GM12892 (cell line): ENCODE measurements around the gene P3H2.
"Not testable (repeated sequence)": the region's sequence is repeated elsewhere in the genome, so short reads cannot be mapped to it uniquely, and the experiment has no call there.

Experiments used
- DNase-seq: peaks from one replicate; pipeline ENCODE4 v3.0.0; 2011; ENCODE audit not compliant: insufficient read length
- FAIRE-seq: peaks from 2 replicates; lab custom pipeline; 2011; peaks lifted over from hg19 to GRCh38; lab: Jason Lieb, UNC
- POLR2A ChIP-seq: IDR thresholded peaks from 2 replicates; pipeline ENCODE4 v1.6.1; 2011; ENCODE audit warnings: low read depth, low read length, control low read depth
- POLR2AphosphoS5 ChIP-seq: IDR thresholded peaks from 2 replicates; pipeline ENCODE4 v1.6.1; 2011; ENCODE audit warnings: low read depth, low read length, control low read depth
- TAF1 ChIP-seq: IDR thresholded peaks from 2 replicates; pipeline ENCODE4 v1.6.1; 2011; ENCODE audit warnings: low read depth, mild to moderate bottlenecking, control low read depth, low read length, borderline replicate concordance

P3H2 gene

DNA sequence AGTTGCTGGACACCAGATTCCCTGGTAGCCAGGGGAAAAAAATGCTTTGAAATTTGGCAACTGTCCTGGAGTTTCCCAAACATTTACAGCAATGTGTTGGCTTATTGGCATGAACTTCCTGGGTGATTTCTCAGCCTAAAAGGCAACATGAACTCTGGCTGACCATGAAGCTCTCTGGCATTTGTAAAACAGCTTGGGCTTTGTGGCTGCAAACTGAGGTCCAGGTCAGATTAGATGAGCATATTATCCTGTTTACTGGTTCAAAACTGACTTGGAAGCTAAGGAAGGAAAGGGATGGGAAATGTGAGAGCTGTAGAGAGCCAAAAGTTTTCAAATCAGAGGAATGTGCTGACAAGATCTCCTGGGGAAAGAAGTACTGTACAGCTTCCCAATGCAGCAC lies 139.0 kb downstream of the P3H2 start:
- DNase-seq (no peak), FAIRE-seq (no peak)
- TF ChIP-seq TAF1, result no peak
- TF ChIP-seq POLR2A, result no peak
- TF ChIP-seq POLR2AphosphoS5, result no peak

DNA sequence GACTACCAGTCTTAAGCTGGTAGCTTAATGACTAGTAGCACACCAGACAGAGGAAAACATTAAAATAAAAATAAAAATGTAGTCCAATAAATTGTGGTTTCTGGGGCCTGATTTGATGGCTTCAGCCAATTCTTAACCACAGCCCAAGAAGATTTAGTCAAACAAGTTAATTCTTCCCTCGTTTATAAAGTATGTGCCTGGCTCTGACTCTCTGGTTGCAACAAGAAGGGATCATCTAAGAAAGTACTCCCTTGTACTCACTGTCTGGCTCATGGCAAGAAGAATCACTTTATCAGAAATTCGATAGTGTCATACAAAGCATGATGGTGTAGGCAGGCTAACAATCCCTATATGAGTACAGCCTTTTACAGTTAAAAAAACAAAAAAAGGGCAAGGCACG lies 141.9 kb downstream of the P3H2 start:
- TF ChIP-seq TAF1 (no peak), POLR2A (no peak), POLR2AphosphoS5 (no peak)
- DNase-seq (no peak), FAIRE-seq (no peak)

DNA sequence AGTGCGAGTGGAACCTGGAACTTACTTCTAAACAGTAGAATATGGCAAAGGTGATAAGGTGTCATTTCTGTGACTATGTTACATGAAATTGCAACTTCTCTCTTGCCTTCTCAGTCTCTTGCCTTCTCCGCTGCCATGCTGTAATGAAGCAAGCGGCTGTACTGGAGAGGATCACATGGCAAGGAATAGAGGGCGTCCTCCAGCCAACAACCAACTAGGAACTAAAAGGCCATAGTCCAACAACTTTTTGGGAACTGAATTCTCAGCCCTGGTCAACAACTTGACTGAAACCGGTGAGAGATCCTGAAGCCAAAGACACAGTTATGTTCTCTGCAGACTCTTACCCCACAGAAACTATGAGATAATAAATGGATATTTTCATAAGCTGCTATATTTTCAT lies 143.5 kb downstream of the P3H2 start:
- no peak for FAIRE-seq
- no peak for DNase-seq
- TF ChIP-seq POLR2A (no peak), POLR2AphosphoS5 (no peak), TAF1 (no peak)

DNA sequence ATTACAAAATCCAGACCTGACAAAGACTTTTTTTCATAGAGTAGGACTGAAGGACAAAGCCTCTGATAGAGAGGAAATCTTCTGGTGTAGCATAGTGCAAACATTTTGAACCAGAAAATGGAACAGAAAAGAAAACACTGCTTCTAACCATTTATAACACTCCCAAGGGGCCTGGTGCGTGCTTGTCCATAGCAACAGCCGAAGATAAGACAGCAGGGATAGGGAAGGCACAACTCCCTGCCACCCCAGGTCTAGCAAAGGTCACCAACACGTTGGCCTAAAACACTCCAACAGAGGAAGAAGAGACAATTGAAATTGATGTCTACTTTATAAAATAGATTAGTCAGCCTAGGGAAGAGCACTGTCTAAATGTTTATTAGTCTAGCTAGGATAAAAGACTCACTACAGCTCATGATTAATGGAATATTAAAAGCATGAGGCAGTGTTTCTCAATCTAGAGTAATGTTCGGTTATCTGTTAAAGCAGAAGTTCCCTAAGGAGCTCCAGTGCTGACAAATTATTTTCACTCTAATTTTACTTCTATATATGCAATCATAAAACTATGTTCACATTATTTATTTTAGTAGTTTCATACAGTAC lies 145.2 kb downstream of the P3H2 start:
- TF ChIP-seq TAF1 (no peak), POLR2AphosphoS5 (no peak), POLR2A (no peak)
- no peak for DNase-seq
- FAIRE-seq, result no peak

DNA sequence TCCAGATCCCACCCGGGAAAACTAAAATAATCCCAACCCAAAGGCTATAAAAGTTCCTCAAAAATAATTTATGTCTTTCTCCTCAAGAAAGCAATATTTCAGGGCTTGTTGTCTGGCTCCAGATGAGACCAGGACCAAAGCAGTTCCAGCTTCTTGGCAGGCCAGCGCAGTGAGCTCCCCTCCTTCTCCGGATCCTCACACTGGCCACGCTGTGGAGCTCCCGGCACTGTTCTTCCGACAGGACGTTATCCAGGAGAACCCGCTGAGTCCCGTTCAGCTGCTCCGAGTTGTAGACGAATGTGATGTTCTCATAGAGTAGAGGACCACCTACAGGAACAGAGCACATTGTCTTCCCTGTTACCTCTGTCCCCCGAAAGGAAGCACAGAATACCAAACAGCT lies 146.3 kb downstream of the P3H2 start:
- TF ChIP-seq TAF1, result no peak
- TF ChIP-seq POLR2A, result no peak
- no peak for TF ChIP-seq POLR2AphosphoS5
- no peak for FAIRE-seq
- DNase-seq, result no peak

DNA sequence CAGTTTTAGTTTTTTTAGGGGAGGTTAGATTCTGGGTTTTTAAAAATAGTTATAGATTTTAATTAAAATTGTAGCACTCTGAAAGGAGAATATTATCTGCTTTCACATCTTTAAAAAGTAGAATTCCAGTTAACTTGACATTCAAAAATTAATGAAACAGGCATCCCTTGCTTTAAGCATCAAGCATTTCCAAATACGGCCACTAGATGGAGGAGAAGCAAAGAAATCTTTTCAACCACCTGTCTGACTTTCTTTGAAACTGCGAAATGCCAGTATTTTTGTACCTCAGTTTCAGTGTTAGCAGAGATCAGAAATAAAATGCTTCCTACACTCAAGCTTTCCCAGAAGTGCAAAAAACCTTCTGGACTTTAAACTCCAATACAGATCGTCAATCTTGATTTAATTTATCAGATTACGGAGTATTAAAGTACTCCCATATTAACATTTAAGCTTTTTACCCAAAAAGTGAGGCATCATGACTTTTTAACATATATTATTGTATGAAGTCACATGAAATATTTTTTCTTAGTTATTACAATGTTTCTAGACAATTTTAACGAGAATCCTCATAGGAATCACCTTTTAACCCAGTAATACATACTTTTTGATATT lies 153.3 kb downstream of the P3H2 start:
- DNase-seq, result no peak
- TF ChIP-seq TAF1 (no peak), POLR2AphosphoS5 (no peak), POLR2A (no peak)
- peak; percentile 81 for FAIRE-seq

DNA sequence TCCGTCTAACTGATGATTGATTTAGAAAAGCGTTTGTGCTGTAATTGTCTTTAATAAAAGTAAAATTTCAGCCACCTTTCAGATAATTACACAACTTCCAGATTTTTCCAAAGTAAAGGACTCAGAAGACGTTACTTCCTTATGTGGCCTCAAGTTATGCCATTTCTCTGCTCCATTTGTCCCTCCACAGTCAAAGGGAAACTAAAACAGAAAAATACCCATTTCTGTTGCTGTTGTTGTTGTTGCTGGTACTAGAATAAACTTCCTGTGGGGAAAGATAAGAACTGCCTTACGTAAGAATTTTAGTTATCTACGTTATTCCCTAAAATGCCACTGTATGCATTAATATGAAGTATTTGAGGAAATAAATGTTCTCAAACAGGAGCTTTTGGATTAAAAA lies 153.9 kb downstream of the P3H2 start:
- no peak for FAIRE-seq
- no peak for TF ChIP-seq TAF1
- TF ChIP-seq POLR2AphosphoS5, result no peak
- no peak for TF ChIP-seq POLR2A
- DNase-seq, result no peak

DNA sequence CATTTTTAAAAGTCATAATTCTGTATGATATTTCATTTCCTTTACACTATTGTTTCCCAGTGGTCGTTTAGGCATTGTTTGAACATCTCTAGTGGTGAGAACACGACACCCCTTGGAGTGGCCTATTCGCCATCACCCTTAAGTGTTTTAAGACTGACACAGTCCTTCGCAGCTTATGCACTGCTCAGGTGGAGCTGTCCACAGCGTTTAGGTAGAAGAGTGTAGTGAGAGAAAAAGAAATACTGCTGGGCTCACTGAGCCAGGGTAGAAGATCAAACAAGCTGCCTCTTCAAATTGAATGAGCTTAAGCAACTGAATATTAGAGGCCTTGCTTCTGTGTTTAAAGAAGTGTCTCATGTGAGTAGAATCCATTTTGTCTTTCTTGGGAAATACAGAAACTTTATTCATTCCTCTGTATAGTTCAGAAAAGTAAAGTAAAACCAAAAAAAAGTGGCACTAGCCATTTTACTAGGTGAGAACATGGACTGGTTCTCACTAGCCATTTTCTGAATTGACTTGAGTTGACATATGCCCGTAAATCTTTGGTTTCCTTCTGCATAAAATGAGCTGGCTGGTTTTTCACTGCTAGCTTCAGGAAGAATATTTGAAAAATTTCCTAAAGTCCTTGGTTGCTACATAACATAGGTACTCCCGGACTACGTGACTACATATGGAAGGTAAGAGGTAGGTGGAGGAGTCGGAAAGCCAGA lies 155.9 kb downstream of the P3H2 start:
- TF ChIP-seq TAF1 (no peak), POLR2AphosphoS5 (no peak), POLR2A (no peak)
- no peak for DNase-seq
- no peak for FAIRE-seq

DNA sequence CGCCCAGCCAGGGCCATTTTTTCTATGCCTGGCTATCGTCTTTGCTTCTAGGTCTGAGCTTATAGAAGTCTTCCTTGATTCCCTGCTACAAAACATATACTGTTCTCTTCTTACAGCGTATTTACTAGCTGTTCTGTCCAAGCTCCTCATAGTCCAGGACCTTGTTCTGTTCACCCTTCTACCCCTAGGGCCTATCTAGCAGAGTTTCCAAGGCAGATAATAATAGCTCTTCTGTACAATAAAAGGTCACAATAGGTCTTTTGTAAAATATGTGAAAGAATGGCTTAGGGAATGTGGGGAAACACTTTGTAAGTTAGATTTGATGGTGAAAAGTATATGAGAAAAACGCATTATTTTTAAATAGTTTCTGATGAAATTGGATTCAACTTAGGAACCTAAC lies 158.2 kb downstream of the P3H2 start:
- DNase-seq, result no peak
- TF ChIP-seq TAF1 (no peak), POLR2AphosphoS5 (no peak), POLR2A (no peak)
- FAIRE-seq, result no peak

DNA sequence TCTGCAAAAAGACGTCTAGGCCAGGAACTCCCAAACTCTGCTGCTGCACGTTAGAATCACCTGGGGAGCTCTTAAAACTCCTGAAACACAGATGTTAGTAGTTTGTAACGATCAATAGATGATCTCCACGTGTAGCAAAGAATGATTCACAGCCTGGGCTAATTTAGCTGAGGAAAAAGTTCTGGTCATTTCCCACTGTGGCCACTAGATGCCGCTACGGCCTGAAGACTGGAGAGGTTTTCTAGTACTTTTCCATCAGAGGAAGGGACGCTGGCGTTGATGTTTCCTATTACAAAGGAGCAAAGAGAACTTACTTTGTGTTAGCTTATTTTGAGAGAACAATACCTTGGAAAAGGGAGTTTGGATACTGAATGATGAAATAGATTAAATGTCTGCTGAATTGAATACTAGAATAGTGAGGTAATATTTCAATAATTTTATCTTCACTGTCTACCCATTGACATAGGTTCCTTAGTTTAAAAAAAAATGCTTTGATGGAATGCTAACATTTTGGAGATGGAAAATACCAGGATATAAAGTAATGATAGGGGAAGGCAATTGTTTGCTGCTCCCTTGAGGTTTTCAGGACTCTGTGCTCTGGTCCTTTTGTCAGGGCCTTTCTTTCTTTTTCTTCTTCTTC lies 159.1 kb downstream of the P3H2 start:
- DNase-seq, result peak; percentile 23
- peak; percentile 87 for FAIRE-seq
- no peak for TF ChIP-seq POLR2AphosphoS5
- TF ChIP-seq TAF1, result no peak
- TF ChIP-seq POLR2A, result no peak

DNA sequence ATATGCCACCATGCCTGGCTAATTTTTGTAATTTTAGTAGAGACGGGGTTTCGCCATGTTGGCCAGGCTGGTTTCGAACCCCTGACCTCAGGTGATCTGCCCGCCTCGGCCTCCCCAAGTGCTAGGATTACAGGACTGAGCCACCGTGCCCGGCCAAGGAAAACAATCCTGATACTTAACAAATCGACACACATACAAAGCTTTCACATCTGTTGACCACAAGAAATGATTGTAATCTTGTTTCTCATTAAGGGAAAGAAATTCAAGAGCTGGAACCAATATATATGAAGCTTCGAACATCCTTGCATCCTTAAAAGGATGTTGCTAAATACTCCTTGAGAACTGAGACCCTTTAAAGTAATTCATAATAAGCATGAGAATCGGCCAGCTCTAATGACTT lies 159.6 kb downstream of the P3H2 start:
- not testable (repeated sequence) for FAIRE-seq, DNase-seq

DNA sequence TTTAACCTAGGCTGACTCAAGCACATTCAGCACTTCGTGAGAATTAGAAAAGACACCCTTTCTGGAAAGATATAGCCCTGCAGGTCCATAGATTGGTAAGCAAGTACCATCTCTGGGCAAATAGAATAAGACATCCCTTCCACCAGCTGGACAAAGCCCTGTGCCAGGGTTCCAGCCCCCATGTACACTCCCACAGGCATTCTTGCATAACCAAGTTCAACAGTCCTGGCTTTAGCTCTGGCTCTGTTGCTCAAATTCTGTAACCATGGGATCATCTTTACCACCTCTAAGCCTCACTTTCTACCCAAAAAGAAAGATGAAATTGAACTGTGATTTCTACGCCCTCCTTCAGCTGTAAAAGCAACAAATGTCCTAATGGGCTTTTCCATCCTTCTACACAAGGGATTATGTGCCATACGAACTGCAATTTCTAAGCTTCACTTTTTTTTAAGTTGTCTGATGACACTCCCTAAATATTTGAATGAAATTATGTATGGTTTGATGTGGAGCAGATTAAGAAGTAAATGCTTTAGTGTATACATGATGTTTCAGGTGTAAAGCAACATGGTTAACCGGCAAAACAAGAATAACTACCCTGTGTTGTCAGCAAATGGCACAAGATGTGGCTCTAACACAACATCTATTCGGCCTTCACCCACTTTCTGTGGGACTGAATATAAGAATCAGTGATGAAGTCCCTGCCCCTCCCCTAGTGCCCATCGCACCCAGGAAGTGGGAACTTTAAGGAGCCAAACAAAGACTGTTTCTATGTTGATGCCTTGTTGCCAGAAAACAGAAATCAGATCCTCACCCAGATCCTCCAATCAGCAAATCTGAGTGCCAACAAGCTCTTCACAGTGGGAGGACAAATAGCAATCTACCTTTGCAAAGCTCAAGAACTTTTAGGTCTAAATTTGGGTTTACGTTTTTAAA lies 165.7 kb downstream of the P3H2 start:
- TF ChIP-seq POLR2AphosphoS5 (peak; percentile 6; the same call in 1 of the 2 replicates), POLR2A (no peak)
- FAIRE-seq, result peak; percentile 36
- no peak for DNase-seq
